Stimulated activated CD4-positive, alpha-beta T cell treated with anti-CD3 and anti-CD28 coated beads, Interleukin-1b, Interleukin-23, amount 100 ng/mL, for 1 hour (primary cell): ENCODE data around the gene ANKRD2.
A peak's percentile ranks its signal among the peaks of the same experiment; 100 is the strongest.

Experiments
- DNase-seq, 2 donors: peaks; one replicate each; pipeline ENCODE4 v3.0.0-alpha.2; 2020; ENCODE audit warnings: low read depth in 2 of 2

The ANKRD2 gene

GRCh38 chr10:97596101-97597082 lies 23.8 kb downstream of the ANKRD2 start:
- no peak for DNase-seq

- no peak for DNase-seq
These were observed 25.2 kb downstream of the ANKRD2 start for GRCh38 chr10:97597778-97598177.

GRCh38 chr10:97598407-97599271 lies 26.1 kb downstream of the ANKRD2 start:
- no peak for DNase-seq

GRCh38 chr10:97599272-97599619 lies 26.7 kb downstream of the ANKRD2 start:
- no peak for DNase-seq

- DNase-seq, result no peak
These were observed 28.0 kb downstream of the ANKRD2 start for GRCh38 chr10:97600616-97601015.

- no peak for DNase-seq
These were observed 29.0 kb downstream of the ANKRD2 start for GRCh38 chr10:97601268-97602215.

- DNase-seq, result no peak
These were observed 34.6 kb downstream of the ANKRD2 start for GRCh38 chr10:97607095-97607636.

- DNase-seq, result no peak
These were observed 36.5 kb downstream of the ANKRD2 start for GRCh38 chr10:97608991-97609561.

GRCh38 chr10:97611473-97611872 lies 38.9 kb downstream of the ANKRD2 start:
- DNase-seq, result no peak

- DNase-seq, result no peak
These were observed 39.8 kb downstream of the ANKRD2 start for GRCh38 chr10:97612386-97612785.

GRCh38 chr10:97618285-97618684 lies 45.7 kb downstream of the ANKRD2 start:
- no peak for DNase-seq

GRCh38 chr10:97618733-97619132 lies 46.2 kb downstream of the ANKRD2 start:
- no peak for DNase-seq

GRCh38 chr10:97623277-97623676 lies 50.7 kb downstream of the ANKRD2 start:
- DNase-seq, result no peak

GRCh38 chr10:97627731-97628130 lies 55.2 kb downstream of the ANKRD2 start:
- DNase-seq, result no peak

- no peak for DNase-seq
These were observed 55.6 kb downstream of the ANKRD2 start for GRCh38 chr10:97628228-97628627.

GRCh38 chr10:97629289-97629688 lies 56.7 kb downstream of the ANKRD2 start:
- no peak for DNase-seq

GRCh38 chr10:97631098-97631497 lies 58.5 kb downstream of the ANKRD2 start:
- DNase-seq, result no peak

GRCh38 chr10:97632949-97633884 lies 60.6 kb downstream of the ANKRD2 start, which contains the start of gene MORN4:
TSS of gene MORN4 (minus strand) at chr10:97633500. CDS start at chr10:97619653, 13,847 bp downstream.
- peak; percentile 75 to 83 for DNase-seq
